C4-2B (cell line): ENCODE measurements around the gene PCED1B.

Experiments
- ZFX ChIP-seq: fragments of 450-650 bp; IDR thresholded peaks from 2 replicates; pipeline ENCODE4 v1.6.1; 2017
- TF ChIP-seq, protein P1 (sequence below): fragments of 450-650 bp; conservative IDR thresholded peaks from 2 replicates; pipeline ENCODE4 v1.5.1; 2017; ENCODE audit warnings: mild to moderate bottlenecking

DNA sequence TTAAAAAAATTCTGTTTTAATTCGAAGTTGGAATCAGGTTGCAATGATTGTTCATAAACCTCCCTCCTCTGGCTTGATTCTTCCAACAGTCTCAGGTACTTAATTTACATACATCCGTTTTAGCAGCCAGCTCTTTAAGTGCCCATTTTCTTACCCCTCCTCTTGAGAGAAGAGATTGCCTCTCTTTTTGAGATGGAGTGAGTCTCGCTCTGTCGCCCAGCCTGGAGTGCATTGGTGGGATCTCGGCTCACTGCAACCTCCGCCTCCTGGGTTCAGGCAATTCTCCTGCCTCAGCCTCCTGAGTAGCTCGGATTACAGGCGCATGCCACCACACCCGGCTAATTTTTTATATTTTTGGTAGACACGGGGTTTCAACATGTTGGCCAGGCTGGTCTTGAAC lies 146.8 kb downstream of the PCED1B start:
- TF ChIP-seq, protein P1, sequence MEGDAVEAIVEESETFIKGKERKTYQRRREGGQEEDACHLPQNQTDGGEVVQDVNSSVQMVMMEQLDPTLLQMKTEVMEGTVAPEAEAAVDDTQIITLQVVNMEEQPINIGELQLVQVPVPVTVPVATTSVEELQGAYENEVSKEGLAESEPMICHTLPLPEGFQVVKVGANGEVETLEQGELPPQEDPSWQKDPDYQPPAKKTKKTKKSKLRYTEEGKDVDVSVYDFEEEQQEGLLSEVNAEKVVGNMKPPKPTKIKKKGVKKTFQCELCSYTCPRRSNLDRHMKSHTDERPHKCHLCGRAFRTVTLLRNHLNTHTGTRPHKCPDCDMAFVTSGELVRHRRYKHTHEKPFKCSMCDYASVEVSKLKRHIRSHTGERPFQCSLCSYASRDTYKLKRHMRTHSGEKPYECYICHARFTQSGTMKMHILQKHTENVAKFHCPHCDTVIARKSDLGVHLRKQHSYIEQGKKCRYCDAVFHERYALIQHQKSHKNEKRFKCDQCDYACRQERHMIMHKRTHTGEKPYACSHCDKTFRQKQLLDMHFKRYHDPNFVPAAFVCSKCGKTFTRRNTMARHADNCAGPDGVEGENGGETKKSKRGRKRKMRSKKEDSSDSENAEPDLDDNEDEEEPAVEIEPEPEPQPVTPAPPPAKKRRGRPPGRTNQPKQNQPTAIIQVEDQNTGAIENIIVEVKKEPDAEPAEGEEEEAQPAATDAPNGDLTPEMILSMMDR: no peak
- TF ChIP-seq ZFX: no peak
